ENCODE results near the gene RGCC.

RGCC gene

DNA sequence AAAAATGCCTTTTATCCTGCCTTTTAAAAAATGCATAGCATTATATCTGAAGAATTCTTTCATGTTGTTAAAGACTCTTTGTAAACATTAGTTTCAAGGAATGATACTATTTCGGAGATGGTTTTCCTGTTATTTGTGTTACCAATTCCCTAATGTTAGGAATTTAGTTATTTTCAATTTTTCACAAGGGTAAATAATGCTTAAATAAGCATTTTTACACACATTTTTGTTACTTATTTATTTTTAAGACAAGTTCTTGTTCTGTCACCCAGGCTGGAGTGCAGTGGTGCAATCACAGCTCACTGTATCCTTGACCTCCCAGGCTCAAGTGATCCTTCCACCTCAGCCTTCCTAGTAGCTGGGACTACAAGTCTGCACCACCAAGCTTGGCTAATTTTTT, 49.0 kb downstream of the RGCC start:
- Histone ChIP-seq H3K4me1 (ENCODE audit: control insufficient read depth in 5 of 5, insufficient read depth in 5 of 5, low read length in 5 of 5) (no peaks in the 10 kb centered on the region), H3K27me3 (ENCODE audit: control insufficient read depth in 5 of 5, insufficient read depth in 4 of 5, low read length in 5 of 5) (no peaks in the 10 kb centered on the region), H3K9me3 (ENCODE audit: control insufficient read depth in 5 of 5, low read length in 5 of 5) (peaks cover 0 to 3% (median 0%) of the 10 kb centered on the region in 5 donors), H3K36me3 (ENCODE audit: control insufficient read depth in 5 of 5, insufficient read depth in 5 of 5, low read length in 5 of 5) (no peaks in the 10 kb centered on the region), H3K4me3 (ENCODE audit: low read depth in 1 of 5, low read length in 5 of 5) (no peak overlapping the region), H3K9ac (ENCODE audit: low read length in 5 of 5) (no peak overlapping the region), H3K27ac (ENCODE audit: low read depth, low read length) (no peak overlapping the region)

- Histone ChIP-seq H3K27me3 (ENCODE audit: control insufficient read depth in 5 of 5, insufficient read depth in 4 of 5, low read length in 5 of 5) (no peaks in the 10 kb centered on the region), H3K36me3 (ENCODE audit: control insufficient read depth in 5 of 5, insufficient read depth in 5 of 5, low read length in 5 of 5) (no peaks in the 10 kb centered on the region), H3K9ac (ENCODE audit: low read length in 5 of 5) (no peak overlapping the region), H3K4me3 (ENCODE audit: low read depth in 1 of 5, low read length in 5 of 5) (no peak overlapping the region), H3K27ac (ENCODE audit: low read depth, low read length) (no peak overlapping the region), H3K4me1 (ENCODE audit: control insufficient read depth in 5 of 5, insufficient read depth in 5 of 5, low read length in 5 of 5) (no peaks in the 10 kb centered on the region), H3K9me3 (ENCODE audit: control insufficient read depth in 5 of 5, low read length in 5 of 5) (no peaks in the 10 kb centered on the region)
These were observed 52.6 kb downstream of the RGCC start for GRCh38 chr13:41509971-41510370.

DNA sequence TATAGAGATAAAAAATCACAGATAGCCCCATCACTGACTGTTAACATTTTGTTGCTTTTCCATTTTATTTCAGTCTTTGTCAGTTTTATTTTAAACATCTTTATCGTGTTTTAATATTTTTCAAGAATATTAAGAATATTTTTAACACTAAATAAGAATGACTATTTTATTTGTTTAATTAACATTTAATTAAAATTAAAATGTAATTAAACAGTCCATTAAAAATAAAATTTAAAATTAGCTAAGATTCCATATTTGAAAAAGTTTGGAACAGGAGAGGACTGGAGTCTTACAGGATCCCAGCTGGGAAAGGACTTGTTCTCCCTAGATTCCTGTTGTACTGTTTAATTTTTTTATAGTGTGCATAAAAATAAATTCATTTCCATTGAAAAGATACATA, 54.5 kb downstream of the RGCC start:
- no peaks in the 10 kb centered on the region for H3K9me3 ChIP-seq (ENCODE audit: control insufficient read depth in 5 of 5, low read length in 5 of 5)
- H3K4me3 ChIP-seq (ENCODE audit: low read depth in 1 of 5, low read length in 5 of 5): no peak overlapping the region
- no peaks in the 10 kb centered on the region for H3K36me3 ChIP-seq (ENCODE audit: control insufficient read depth in 5 of 5, insufficient read depth in 5 of 5, low read length in 5 of 5)
- H3K27ac ChIP-seq (ENCODE audit: low read depth, low read length): no peak overlapping the region
- H3K9ac ChIP-seq (ENCODE audit: low read length in 5 of 5): no peak overlapping the region
- no peaks in the 10 kb centered on the region for H3K27me3 ChIP-seq (ENCODE audit: control insufficient read depth in 5 of 5, insufficient read depth in 4 of 5, low read length in 5 of 5)
- H3K4me1 ChIP-seq (ENCODE audit: control insufficient read depth in 5 of 5, insufficient read depth in 5 of 5, low read length in 5 of 5): no peaks in the 10 kb centered on the region

- H3K27me3 ChIP-seq (ENCODE audit: control insufficient read depth in 5 of 5, insufficient read depth in 4 of 5, low read length in 5 of 5): no peaks in the 10 kb centered on the region
- H3K36me3 ChIP-seq (ENCODE audit: control insufficient read depth in 5 of 5, insufficient read depth in 5 of 5, low read length in 5 of 5): no peaks in the 10 kb centered on the region
- no peaks in the 10 kb centered on the region for H3K4me1 ChIP-seq (ENCODE audit: control insufficient read depth in 5 of 5, insufficient read depth in 5 of 5, low read length in 5 of 5)
- H3K4me3 ChIP-seq (ENCODE audit: low read depth in 1 of 5, low read length in 5 of 5): no peak overlapping the region
- no peaks in the 10 kb centered on the region for H3K9me3 ChIP-seq (ENCODE audit: control insufficient read depth in 5 of 5, low read length in 5 of 5)
- H3K27ac ChIP-seq (ENCODE audit: low read depth, low read length): no peak overlapping the region
- H3K9ac ChIP-seq (ENCODE audit: low read length in 5 of 5): no peak overlapping the region
These were observed 55.1 kb downstream of the RGCC start for GRCh38 chr13:41512441-41512840.

- H3K27me3 ChIP-seq (ENCODE audit: control insufficient read depth in 5 of 5, insufficient read depth in 4 of 5, low read length in 5 of 5): no peaks in the 10 kb centered on the region
- H3K36me3 ChIP-seq (ENCODE audit: control insufficient read depth in 5 of 5, insufficient read depth in 5 of 5, low read length in 5 of 5): no peaks in the 10 kb centered on the region
- no peak overlapping the region for H3K9ac ChIP-seq (ENCODE audit: low read length in 5 of 5)
- H3K9me3 ChIP-seq (ENCODE audit: control insufficient read depth in 5 of 5, low read length in 5 of 5): no peaks in the 10 kb centered on the region
- no peak overlapping the region for H3K27ac ChIP-seq (ENCODE audit: low read depth, low read length)
- no peaks in the 10 kb centered on the region for H3K4me1 ChIP-seq (ENCODE audit: control insufficient read depth in 5 of 5, insufficient read depth in 5 of 5, low read length in 5 of 5)
- H3K4me3 ChIP-seq (ENCODE audit: low read depth in 1 of 5, low read length in 5 of 5): no peak overlapping the region
These were observed 56.2 kb downstream of the RGCC start for GRCh38 chr13:41513600-41513999.

GRCh38 chr13:41514853-41515395, 57.6 kb downstream of the RGCC start:
- H3K27me3 ChIP-seq (ENCODE audit: control insufficient read depth in 5 of 5, insufficient read depth in 4 of 5, low read length in 5 of 5): no peaks in the 10 kb centered on the region
- H3K4me1 ChIP-seq (ENCODE audit: control insufficient read depth in 5 of 5, insufficient read depth in 5 of 5, low read length in 5 of 5): peaks cover 0 to under 1% (median 0%) of the 10 kb centered on the region in 5 donors
- H3K4me3 ChIP-seq (ENCODE audit: low read depth in 1 of 5, low read length in 5 of 5): no peak overlapping the region
- H3K27ac ChIP-seq (ENCODE audit: low read depth, low read length): no peak overlapping the region
- no peak overlapping the region for H3K9ac ChIP-seq (ENCODE audit: low read length in 5 of 5)
- H3K36me3 ChIP-seq (ENCODE audit: control insufficient read depth in 5 of 5, insufficient read depth in 5 of 5, low read length in 5 of 5): no peaks in the 10 kb centered on the region
- no peaks in the 10 kb centered on the region for H3K9me3 ChIP-seq (ENCODE audit: control insufficient read depth in 5 of 5, low read length in 5 of 5)

GRCh38 chr13:41515491-41516139, 58.3 kb downstream of the RGCC start:
- Histone ChIP-seq H3K4me1 (ENCODE audit: control insufficient read depth in 5 of 5, insufficient read depth in 5 of 5, low read length in 5 of 5) (peaks cover 0 to 3% (median 0%) of the 10 kb centered on the region in 5 donors), H3K4me3 (ENCODE audit: low read depth in 1 of 5, low read length in 5 of 5) (no peak overlapping the region), H3K9ac (ENCODE audit: low read length in 5 of 5) (no peak overlapping the region), H3K36me3 (ENCODE audit: control insufficient read depth in 5 of 5, insufficient read depth in 5 of 5, low read length in 5 of 5) (no peaks in the 10 kb centered on the region), H3K9me3 (ENCODE audit: control insufficient read depth in 5 of 5, low read length in 5 of 5) (no peaks in the 10 kb centered on the region), H3K27me3 (ENCODE audit: control insufficient read depth in 5 of 5, insufficient read depth in 4 of 5, low read length in 5 of 5) (no peaks in the 10 kb centered on the region), H3K27ac (ENCODE audit: low read depth, low read length) (no peak overlapping the region)

DNA sequence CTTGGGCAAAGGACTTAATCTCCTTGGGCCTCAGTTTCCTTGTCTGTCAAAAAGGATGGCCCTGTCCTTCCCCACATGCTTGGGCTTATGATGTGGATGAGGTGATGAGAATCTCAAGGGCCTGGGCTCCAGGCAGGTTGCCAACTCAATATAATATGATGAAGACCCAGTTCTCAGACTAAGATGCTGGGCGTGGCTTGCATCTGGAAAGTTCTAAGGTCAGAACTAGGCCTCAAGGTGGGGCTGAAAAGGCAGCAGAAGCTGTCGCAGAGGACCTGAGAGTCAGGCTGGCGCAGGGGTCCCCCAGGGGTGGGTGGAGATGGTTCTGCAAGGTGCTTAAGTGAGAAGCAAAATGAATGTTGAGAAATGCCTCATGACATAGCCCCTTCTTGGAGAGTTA, 58.8 kb downstream of the RGCC start:
- Histone ChIP-seq H3K4me1 (ENCODE audit: control insufficient read depth in 5 of 5, insufficient read depth in 5 of 5, low read length in 5 of 5) (peaks cover 0 to 3% (median 0%) of the 10 kb centered on the region in 5 donors), H3K9me3 (ENCODE audit: control insufficient read depth in 5 of 5, low read length in 5 of 5) (no peaks in the 10 kb centered on the region), H3K4me3 (ENCODE audit: low read depth in 1 of 5, low read length in 5 of 5) (no peak overlapping the region), H3K9ac (ENCODE audit: low read length in 5 of 5) (no peak overlapping the region), H3K27me3 (ENCODE audit: control insufficient read depth in 5 of 5, insufficient read depth in 4 of 5, low read length in 5 of 5) (no peaks in the 10 kb centered on the region), H3K36me3 (ENCODE audit: control insufficient read depth in 5 of 5, insufficient read depth in 5 of 5, low read length in 5 of 5) (no peaks in the 10 kb centered on the region), H3K27ac (ENCODE audit: low read depth, low read length) (no peak overlapping the region)

GRCh38 chr13:41516760-41517159, 59.4 kb downstream of the RGCC start:
- no peaks in the 10 kb centered on the region for H3K9me3 ChIP-seq (ENCODE audit: control insufficient read depth in 5 of 5, low read length in 5 of 5)
- H3K36me3 ChIP-seq (ENCODE audit: control insufficient read depth in 5 of 5, insufficient read depth in 5 of 5, low read length in 5 of 5): no peaks in the 10 kb centered on the region
- no peak overlapping the region for H3K9ac ChIP-seq (ENCODE audit: low read length in 5 of 5)
- H3K27ac ChIP-seq (ENCODE audit: low read depth, low read length): no peak overlapping the region
- H3K4me1 ChIP-seq (ENCODE audit: control insufficient read depth in 5 of 5, insufficient read depth in 5 of 5, low read length in 5 of 5): peaks cover 0 to 3% (median 0%) of the 10 kb centered on the region in 5 donors
- no peak overlapping the region for H3K4me3 ChIP-seq (ENCODE audit: low read depth in 1 of 5, low read length in 5 of 5)
- H3K27me3 ChIP-seq (ENCODE audit: control insufficient read depth in 5 of 5, insufficient read depth in 4 of 5, low read length in 5 of 5): no peaks in the 10 kb centered on the region

- Histone ChIP-seq H3K9ac (ENCODE audit: low read length in 5 of 5) (no peak overlapping the region), H3K27ac (ENCODE audit: low read depth, low read length) (no peak overlapping the region), H3K27me3 (ENCODE audit: control insufficient read depth in 5 of 5, insufficient read depth in 4 of 5, low read length in 5 of 5) (no peaks in the 10 kb centered on the region), H3K36me3 (ENCODE audit: control insufficient read depth in 5 of 5, insufficient read depth in 5 of 5, low read length in 5 of 5) (no peaks in the 10 kb centered on the region), H3K4me3 (ENCODE audit: low read depth in 1 of 5, low read length in 5 of 5) (no peak overlapping the region), H3K4me1 (ENCODE audit: control insufficient read depth in 5 of 5, insufficient read depth in 5 of 5, low read length in 5 of 5) (peaks cover 0 to 3% (median 0%) of the 10 kb centered on the region in 5 donors), H3K9me3 (ENCODE audit: control insufficient read depth in 5 of 5, low read length in 5 of 5) (no peaks in the 10 kb centered on the region)
These were observed 62.8 kb downstream of the RGCC start for GRCh38 chr13:41520016-41520659.
